ENCODE results near the gene PRKAG2.

PRKAG2 gene

GRCh38 chr7:151885202-151885580, 8.3 kb upstream of the PRKAG2 start:
- no peak for DNase-seq (ENCODE audit: extremely low read depth, insufficient read length)
- TF ChIP-seq, protein P1, sequence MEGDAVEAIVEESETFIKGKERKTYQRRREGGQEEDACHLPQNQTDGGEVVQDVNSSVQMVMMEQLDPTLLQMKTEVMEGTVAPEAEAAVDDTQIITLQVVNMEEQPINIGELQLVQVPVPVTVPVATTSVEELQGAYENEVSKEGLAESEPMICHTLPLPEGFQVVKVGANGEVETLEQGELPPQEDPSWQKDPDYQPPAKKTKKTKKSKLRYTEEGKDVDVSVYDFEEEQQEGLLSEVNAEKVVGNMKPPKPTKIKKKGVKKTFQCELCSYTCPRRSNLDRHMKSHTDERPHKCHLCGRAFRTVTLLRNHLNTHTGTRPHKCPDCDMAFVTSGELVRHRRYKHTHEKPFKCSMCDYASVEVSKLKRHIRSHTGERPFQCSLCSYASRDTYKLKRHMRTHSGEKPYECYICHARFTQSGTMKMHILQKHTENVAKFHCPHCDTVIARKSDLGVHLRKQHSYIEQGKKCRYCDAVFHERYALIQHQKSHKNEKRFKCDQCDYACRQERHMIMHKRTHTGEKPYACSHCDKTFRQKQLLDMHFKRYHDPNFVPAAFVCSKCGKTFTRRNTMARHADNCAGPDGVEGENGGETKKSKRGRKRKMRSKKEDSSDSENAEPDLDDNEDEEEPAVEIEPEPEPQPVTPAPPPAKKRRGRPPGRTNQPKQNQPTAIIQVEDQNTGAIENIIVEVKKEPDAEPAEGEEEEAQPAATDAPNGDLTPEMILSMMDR (IDR thresholded peaks at IDR 0.05; ENCODE audit: insufficient read depth, low read length, poor library complexity, severe bottlenecking), result no peak
- Histone ChIP-seq H3K4me3 (replicated peaks; ENCODE audit: low read depth, low read length) (no peak overlapping the region), H3K36me3 (ENCODE audit: control insufficient read depth, insufficient read depth, low read length) (no peaks in the 10 kb centered on the region), H3K27me3 (replicated peaks; ENCODE audit: control insufficient read depth, insufficient read depth, low read length) (no peaks in the 10 kb centered on the region)

GRCh38 chr7:151884312-151885201, 7.6 kb upstream of the PRKAG2 start:
- no peak overlapping the region for H3K4me3 ChIP-seq (replicated peaks; ENCODE audit: low read depth, low read length)
- TF ChIP-seq, protein P1 (IDR thresholded peaks at IDR 0.05; ENCODE audit: insufficient read depth, low read length, poor library complexity, severe bottlenecking), result no peak
- no peaks in the 10 kb centered on the region for H3K36me3 ChIP-seq (ENCODE audit: control insufficient read depth, insufficient read depth, low read length)
- H3K27me3 ChIP-seq (replicated peaks; ENCODE audit: control insufficient read depth, insufficient read depth, low read length), result no peaks in the 10 kb centered on the region
- no peak for DNase-seq (ENCODE audit: extremely low read depth, insufficient read length)

GRCh38 chr7:151883857-151884256, 6.9 kb upstream of the PRKAG2 start:
- Histone ChIP-seq H3K4me3 (replicated peaks; ENCODE audit: low read depth, low read length) (no peak overlapping the region), H3K27me3 (replicated peaks; ENCODE audit: control insufficient read depth, insufficient read depth, low read length) (no peaks in the 10 kb centered on the region), H3K36me3 (ENCODE audit: control insufficient read depth, insufficient read depth, low read length) (no peaks in the 10 kb centered on the region)
- no peak for DNase-seq (ENCODE audit: extremely low read depth, insufficient read length)
- TF ChIP-seq, protein P1 (IDR thresholded peaks at IDR 0.05; ENCODE audit: insufficient read depth, low read length, poor library complexity, severe bottlenecking), result no peak

GRCh38 chr7:151882734-151883133, 5.8 kb upstream of the PRKAG2 start:
- TF ChIP-seq, protein P1 (IDR thresholded peaks at IDR 0.05; ENCODE audit: insufficient read depth, low read length, poor library complexity, severe bottlenecking), result no peak
- Histone ChIP-seq H3K36me3 (ENCODE audit: control insufficient read depth, insufficient read depth, low read length) (no peaks in the 10 kb centered on the region), H3K27me3 (replicated peaks; ENCODE audit: control insufficient read depth, insufficient read depth, low read length) (no peaks in the 10 kb centered on the region), H3K4me3 (replicated peaks; ENCODE audit: low read depth, low read length) (no peak overlapping the region)
- DNase-seq (ENCODE audit: extremely low read depth, insufficient read length), result no peak

GRCh38 chr7:151880688-151881087, 3.8 kb upstream of the PRKAG2 start:
- H3K27me3 ChIP-seq (replicated peaks; ENCODE audit: control insufficient read depth, insufficient read depth, low read length), result no peaks in the 10 kb centered on the region

More at GRCh38 chr7:151880688-151881087, 3.8 kb upstream of the PRKAG2 start:
- TF ChIP-seq, protein P1 (IDR thresholded peaks at IDR 0.05; ENCODE audit: insufficient read depth, low read length, poor library complexity, severe bottlenecking), result no peak
- no peak overlapping the region for H3K4me3 ChIP-seq (replicated peaks; ENCODE audit: low read depth, low read length)
- no peaks in the 10 kb centered on the region for H3K36me3 ChIP-seq (ENCODE audit: control insufficient read depth, insufficient read depth, low read length)
- DNase-seq (ENCODE audit: extremely low read depth, insufficient read length), result no peak
